Measurements from ENCODE around the gene HUNK.

Gene HUNK

GRCh38 chr21:32021319-32021994, 148.6 kb downstream of the HUNK start:
- H3F3A ChIP-seq (ENCODE audit: insufficient read depth, low read length) = no peaks in the 10 kb centered on the region
- no peaks in the 10 kb centered on the region for H3K9me2 ChIP-seq (replicated peaks; ENCODE audit: insufficient read depth, low read length)
- H2AFZ ChIP-seq (ENCODE audit: low read length) = no peak overlapping the region
- no peaks in the 10 kb centered on the region for H3K4me1 ChIP-seq (ENCODE audit: low read length)
- no peaks in the 10 kb centered on the region for H4K20me1 ChIP-seq (ENCODE audit: insufficient read depth, low read length)
- no peaks in the 10 kb centered on the region for H3K36me3 ChIP-seq (replicated peaks; ENCODE audit: insufficient read depth, low read length)
- DNase-seq = no peak
- H3K79me2 ChIP-seq (ENCODE audit: low read length) = no peaks in the 10 kb centered on the region
- no peak overlapping the region for H3K27ac ChIP-seq (ENCODE audit: low read length)
- TF ChIP-seq EZH2 (optimal IDR thresholded peaks at IDR 0.05; ENCODE audit: low read depth, low read length) (no peak), EZH2phosphoT487 (IDR thresholded peaks at IDR 0.05; ENCODE audit: low read length) (no peak), CTCF (IDR thresholded peaks at IDR 0.05; ENCODE audit: low read length) (no peak)
- no peaks in the 10 kb centered on the region for H3K27me3 ChIP-seq (replicated peaks; ENCODE audit: insufficient read depth, low read length)
- H3K4me2 ChIP-seq (ENCODE audit: low read depth, low read length) = no peak overlapping the region
- no peaks in the 10 kb centered on the region for H3K9me3 ChIP-seq (replicated peaks; ENCODE audit: insufficient read depth, low read length)
- no peak overlapping the region for H3K9ac ChIP-seq (ENCODE audit: low read length)
- no peak overlapping the region for H3K4me3 ChIP-seq (ENCODE audit: low read length)

DNA sequence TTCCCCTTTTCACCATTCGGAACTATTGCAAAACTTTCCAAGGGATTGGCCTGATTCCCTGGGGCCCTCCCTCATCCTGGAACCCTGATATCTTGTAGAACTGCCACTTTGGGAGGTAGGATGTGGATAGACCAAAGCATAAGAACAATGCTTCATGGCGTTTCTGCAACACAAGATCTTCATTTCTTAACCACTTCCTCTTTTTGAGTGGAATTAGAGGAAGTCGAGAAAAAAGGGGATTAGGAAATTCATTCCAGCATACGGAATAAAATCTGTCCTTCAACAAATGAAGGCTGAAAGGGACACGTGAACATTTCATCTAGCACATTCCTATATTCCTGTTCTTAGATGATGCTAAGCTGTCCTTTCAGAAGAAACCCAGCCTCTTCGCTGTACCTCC, 149.3 kb downstream of the HUNK start:
- no peaks in the 10 kb centered on the region for H3K79me2 ChIP-seq (ENCODE audit: low read length)
- no peaks in the 10 kb centered on the region for H3K27me3 ChIP-seq (replicated peaks; ENCODE audit: insufficient read depth, low read length)
- H3K4me2 ChIP-seq (ENCODE audit: low read depth, low read length) = no peak overlapping the region
- no peak overlapping the region for H2AFZ ChIP-seq (ENCODE audit: low read length)
- no peaks in the 10 kb centered on the region for H4K20me1 ChIP-seq (ENCODE audit: insufficient read depth, low read length)
- H3K4me3 ChIP-seq (ENCODE audit: low read length) = no peak overlapping the region
- H3K4me1 ChIP-seq (ENCODE audit: low read length) = no peaks in the 10 kb centered on the region
- H3K36me3 ChIP-seq (replicated peaks; ENCODE audit: insufficient read depth, low read length) = no peaks in the 10 kb centered on the region
- H3K9ac ChIP-seq (ENCODE audit: low read length) = no peak overlapping the region
- no peaks in the 10 kb centered on the region for H3K9me2 ChIP-seq (replicated peaks; ENCODE audit: insufficient read depth, low read length)
- no peaks in the 10 kb centered on the region for H3F3A ChIP-seq (ENCODE audit: insufficient read depth, low read length)
- DNase-seq = no peak
- no peak overlapping the region for H3K27ac ChIP-seq (ENCODE audit: low read length)
- no peak for TF ChIP-seq EZH2 (optimal IDR thresholded peaks at IDR 0.05; ENCODE audit: low read depth, low read length)
- no peak for TF ChIP-seq CTCF (IDR thresholded peaks at IDR 0.05; ENCODE audit: low read length)
- no peak for TF ChIP-seq EZH2phosphoT487 (IDR thresholded peaks at IDR 0.05; ENCODE audit: low read length)
- no peaks in the 10 kb centered on the region for H3K9me3 ChIP-seq (replicated peaks; ENCODE audit: insufficient read depth, low read length)

GRCh38 chr21:32030146-32030652, 157.4 kb downstream of the HUNK start:
- Histone ChIP-seq H3K27ac (ENCODE audit: low read length) (no peak overlapping the region), H3K4me3 (ENCODE audit: low read length) (no peak overlapping the region), H3K79me2 (ENCODE audit: low read length) (no peaks in the 10 kb centered on the region), H3K4me1 (ENCODE audit: low read length) (no peaks in the 10 kb centered on the region), H3F3A (ENCODE audit: insufficient read depth, low read length) (no peaks in the 10 kb centered on the region), H3K9me3 (replicated peaks; ENCODE audit: insufficient read depth, low read length) (no peaks in the 10 kb centered on the region), H3K4me2 (ENCODE audit: low read depth, low read length) (no peak overlapping the region), H4K20me1 (ENCODE audit: insufficient read depth, low read length) (no peaks in the 10 kb centered on the region), H3K27me3 (replicated peaks; ENCODE audit: insufficient read depth, low read length) (no peaks in the 10 kb centered on the region), H3K36me3 (replicated peaks; ENCODE audit: insufficient read depth, low read length) (no peaks in the 10 kb centered on the region), H3K9ac (ENCODE audit: low read length) (no peak overlapping the region), H2AFZ (ENCODE audit: low read length) (no peak overlapping the region), H3K9me2 (replicated peaks; ENCODE audit: insufficient read depth, low read length) (no peaks in the 10 kb centered on the region)
- TF ChIP-seq EZH2phosphoT487 (IDR thresholded peaks at IDR 0.05; ENCODE audit: low read length) (no peak), EZH2 (optimal IDR thresholded peaks at IDR 0.05; ENCODE audit: low read depth, low read length) (no peak), CTCF (IDR thresholded peaks at IDR 0.05; ENCODE audit: low read length) (no peak)
- no peak for DNase-seq

Measured in MM.1S (cell line).